ENCODE data around the gene LEMD3.

DNA sequence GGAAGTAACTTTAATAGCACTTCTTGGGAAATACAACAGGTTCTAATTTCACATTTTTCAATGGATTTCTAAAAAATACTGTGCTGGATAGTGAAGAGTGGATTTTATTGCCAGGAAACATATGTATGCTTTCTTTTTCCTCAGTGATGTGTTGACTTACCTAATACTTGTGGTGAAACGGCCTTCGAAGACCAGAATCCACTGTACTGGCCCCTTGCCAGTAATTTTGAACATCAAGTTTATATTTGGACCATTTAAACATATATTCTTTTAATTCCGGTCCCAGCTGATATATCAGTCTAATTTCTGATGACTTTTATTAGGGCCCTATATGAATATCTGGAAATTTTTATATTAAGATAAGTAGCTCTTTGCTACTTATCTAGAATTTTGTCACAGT lies 110.9 kb downstream of the LEMD3 start:
- TF ChIP-seq CTCF (optimal IDR thresholded peaks at IDR 0.05 in 1 of 3, IDR thresholded peaks at IDR 0.05 in 1 of 3, conservative IDR thresholded peaks at IDR 0.05 in 1 of 3; ENCODE audit: extremely low read depth in 1 of 3, insufficient read depth in 2 of 3, low read length in 3 of 3) (no peak), EZH2 (IDR thresholded peaks at IDR 0.05; ENCODE audit: low read length) (no peak)
